DND-41 (cell line): Measurements from ENCODE around the gene CFAP73.

Experiments used
- ATAC-seq: fragments of 200-7000 bp; cut with Tn5 transposase; 3 replicates; pipeline ENCODE4 v1.9.1; 2021; ENCODE audit warnings: low read depth; ENCODE audit not compliant: insufficient read depth
- DNase-seq: peaks from one replicate; pipeline ENCODE4 v3.0.0-alpha.2; 2020
- H2AFZ ChIP-seq: 2 replicates; pipeline ENCODE4 v1.6.0; 2012; ENCODE audit warnings: low read depth, low read length
- H3K27ac ChIP-seq: 2 replicates; pipeline ENCODE4 v1.5.1; 2012; ENCODE audit warnings: low read length, inconsistent platforms
- H3K27me3 ChIP-seq: fragments of 200-600 bp; sonication (generic); 2 replicates; pipeline ENCODE4 v1.6.0; 2012; ENCODE audit warnings: low read length, mild to moderate bottlenecking, inconsistent platforms; ENCODE audit not compliant: insufficient read depth, poor library complexity
- H3K36me3 ChIP-seq: 2 replicates; pipeline ENCODE4 v1.5.1; 2012; ENCODE audit warnings: low read length, inconsistent platforms; ENCODE audit not compliant: insufficient read depth
- H3K4me1 ChIP-seq: 2 replicates; pipeline ENCODE4 v1.5.1; 2012; ENCODE audit warnings: mild to moderate bottlenecking, low read length; ENCODE audit not compliant: insufficient read depth
- H3K4me2 ChIP-seq: 2 replicates; pipeline ENCODE4 v1.6.0; 2012; ENCODE audit warnings: mild to moderate bottlenecking, moderate library complexity, low read length, inconsistent platforms; ENCODE audit not compliant: insufficient read depth
- H3K4me3 ChIP-seq, 2 experiments: fragments of 200-600 bp in 1 of 2; shearing (Covaris generic) in 1 of 2; 2 replicates each; pipeline ENCODE4 v1.5.1; 2012 to 2016; ENCODE audit warnings: inconsistent platforms in 2 of 2, low read length in 2 of 2, mild to moderate bottlenecking in 2 of 2, low read depth in 1 of 2, moderate library complexity in 1 of 2
- H3K79me2 ChIP-seq: 2 replicates; pipeline ENCODE4 v1.6.0; 2012; ENCODE audit warnings: low read length, inconsistent platforms; ENCODE audit not compliant: insufficient read depth
- H3K9ac ChIP-seq: 2 replicates; pipeline ENCODE4 v1.6.0; 2012; ENCODE audit warnings: low read depth, mild to moderate bottlenecking, inconsistent platforms, low read length, moderate library complexity
- H3K9me3 ChIP-seq: 2 replicates; pipeline ENCODE4 v1.5.1; 2012; ENCODE audit warnings: low read length, moderate library complexity, mild to moderate bottlenecking, inconsistent platforms; ENCODE audit not compliant: insufficient read depth, severe bottlenecking
- H4K20me1 ChIP-seq: 2 replicates; pipeline ENCODE4 v1.6.0; 2012; ENCODE audit warnings: low read length; ENCODE audit not compliant: insufficient read depth
- CTCF ChIP-seq: IDR thresholded peaks from 2 replicates; pipeline ENCODE4 v1.5.1; 2012; ENCODE audit warnings: borderline replicate concordance, low read length, moderate library complexity, mild to moderate bottlenecking; ENCODE audit not compliant: poor library complexity, severe bottlenecking; ENCODE audit errors: extremely low read depth
- EZH2 ChIP-seq: IDR thresholded peaks from 3 replicates; pipeline ENCODE4 v1.6.1; 2012; ENCODE audit warnings: borderline replicate concordance, low read depth, mild to moderate bottlenecking, moderate library complexity, low read length, inconsistent platforms; ENCODE audit not compliant: severe bottlenecking

Gene CFAP73

GRCh38 chr12:113181975-113182374 is 32.5 kb downstream of the CFAP73 start:
- no peak overlapping the region for H2AFZ ChIP-seq
- H4K20me1 ChIP-seq, result peaks cover 51% of the 10 kb centered on the region
- no peaks in the 10 kb centered on the region for H3K27me3 ChIP-seq
- DNase-seq (no peak), ATAC-seq (no peak)
- no peak for TF ChIP-seq CTCF
- TF ChIP-seq EZH2, result no peak
- peaks cover 31% of the 10 kb centered on the region for H3K4me1 ChIP-seq
- H3K4me2 ChIP-seq, result peak overlapping the region; percentile 26; the same call in 1 of the 2 replicates
- peaks cover 79% of the 10 kb centered on the region for H3K79me2 ChIP-seq
- peaks cover 68% of the 10 kb centered on the region for H3K36me3 ChIP-seq
- no peak overlapping the region for H3K27ac ChIP-seq
- H3K4me3 ChIP-seq, result no peak overlapping the region
- no peaks in the 10 kb centered on the region for H3K9me3 ChIP-seq
- H3K9ac ChIP-seq, result no peak overlapping the region

- ATAC-seq, result no peak
- no peak for TF ChIP-seq CTCF
- TF ChIP-seq EZH2, result no peak
- Histone ChIP-seq H3K79me2 (peaks cover 89% of the 10 kb centered on the region), H4K20me1 (peaks cover 51% of the 10 kb centered on the region), H3K27ac (peak overlapping the region; percentile 46), H3K4me2 (peak overlapping the region; percentile 97), H3K4me3 (peak overlapping the region in 1 of 2 experiments; percentile 93; a peak in 2 of 4 replicates), H3K36me3 (peaks cover 63% of the 10 kb centered on the region), H3K27me3 (no peaks in the 10 kb centered on the region), H3K4me1 (peaks cover 40% of the 10 kb centered on the region), H3K9me3 (no peaks in the 10 kb centered on the region), H3K9ac (peak overlapping the region; percentile 94), H2AFZ (no peak overlapping the region)
- DNase-seq, result no peak
Measured at GRCh38 chr12:113183030-113183589, 33.6 kb downstream of the CFAP73 start.

DNA sequence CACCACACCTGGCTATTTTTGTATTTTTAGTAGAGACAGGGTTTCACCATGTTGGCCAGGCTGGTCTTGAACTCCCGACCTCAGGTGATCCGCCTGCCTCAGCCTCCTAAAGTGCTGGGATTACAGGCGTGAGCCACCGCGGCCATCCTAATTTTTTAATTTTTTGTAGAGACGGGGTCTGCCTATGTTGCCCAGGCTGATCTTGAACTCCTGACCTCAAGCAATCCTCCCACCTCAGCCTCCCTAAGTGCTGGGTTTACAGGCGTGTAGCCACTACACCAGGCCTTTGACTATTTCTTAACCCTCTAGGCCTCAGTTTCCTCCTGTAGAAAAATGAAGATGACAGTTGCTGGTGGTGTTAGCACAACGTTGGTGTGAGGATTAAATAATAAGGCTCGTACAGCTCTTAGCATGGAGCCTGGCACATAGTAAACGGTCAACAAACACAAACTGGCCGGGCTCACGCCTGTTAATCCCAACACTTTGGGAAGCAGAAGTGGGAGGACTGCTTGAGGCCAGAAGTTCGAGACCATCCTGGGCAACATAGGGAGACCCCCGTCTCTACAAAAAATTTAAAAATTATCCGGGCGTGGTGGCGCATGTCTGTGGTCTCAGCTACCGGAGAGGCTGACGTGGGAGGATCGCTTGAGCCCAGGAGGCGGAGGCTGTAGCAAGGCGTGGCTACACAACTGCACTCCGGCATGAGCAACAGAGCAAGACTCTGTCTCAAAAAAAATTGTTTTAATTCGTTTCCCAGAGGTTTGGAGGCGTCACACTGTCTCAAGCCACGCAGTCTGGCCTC is 34.8 kb downstream of the CFAP73 start:
- ATAC-seq, result peak; percentile 75
- H2AFZ ChIP-seq, result peak overlapping the region; percentile 97
- no peak for DNase-seq

More for the DNA sequence above, 34.8 kb downstream of the CFAP73 start:
- Histone ChIP-seq H3K9me3 (no peaks in the 10 kb centered on the region), H3K4me1 (peaks cover 40% of the 10 kb centered on the region), H3K4me2 (peak overlapping the region; percentile 97), H3K27ac (peak overlapping the region; percentile 95), H3K27me3 (no peaks in the 10 kb centered on the region), H3K79me2 (peaks cover 96% of the 10 kb centered on the region), H3K36me3 (peaks cover 62% of the 10 kb centered on the region), H4K20me1 (peaks cover 47% of the 10 kb centered on the region), H3K4me3 (peak overlapping the region; percentile 81 to 93), H3K9ac (peak overlapping the region; percentile 94)
- no peak for TF ChIP-seq CTCF
- no peak for TF ChIP-seq EZH2
